ENCODE data around the gene AK6. TPM values are rescaled to one million over a fixed set of nuclear protein-coding genes. Genes with fewer than 3 reads are reported as not detected.

The AK6 gene
- total and polyA plus RNA-seq, 2 donors (not counting 1 experiment from before 2014, with no cell fraction given) = 12.2 to 25.4 TPM

DNA sequence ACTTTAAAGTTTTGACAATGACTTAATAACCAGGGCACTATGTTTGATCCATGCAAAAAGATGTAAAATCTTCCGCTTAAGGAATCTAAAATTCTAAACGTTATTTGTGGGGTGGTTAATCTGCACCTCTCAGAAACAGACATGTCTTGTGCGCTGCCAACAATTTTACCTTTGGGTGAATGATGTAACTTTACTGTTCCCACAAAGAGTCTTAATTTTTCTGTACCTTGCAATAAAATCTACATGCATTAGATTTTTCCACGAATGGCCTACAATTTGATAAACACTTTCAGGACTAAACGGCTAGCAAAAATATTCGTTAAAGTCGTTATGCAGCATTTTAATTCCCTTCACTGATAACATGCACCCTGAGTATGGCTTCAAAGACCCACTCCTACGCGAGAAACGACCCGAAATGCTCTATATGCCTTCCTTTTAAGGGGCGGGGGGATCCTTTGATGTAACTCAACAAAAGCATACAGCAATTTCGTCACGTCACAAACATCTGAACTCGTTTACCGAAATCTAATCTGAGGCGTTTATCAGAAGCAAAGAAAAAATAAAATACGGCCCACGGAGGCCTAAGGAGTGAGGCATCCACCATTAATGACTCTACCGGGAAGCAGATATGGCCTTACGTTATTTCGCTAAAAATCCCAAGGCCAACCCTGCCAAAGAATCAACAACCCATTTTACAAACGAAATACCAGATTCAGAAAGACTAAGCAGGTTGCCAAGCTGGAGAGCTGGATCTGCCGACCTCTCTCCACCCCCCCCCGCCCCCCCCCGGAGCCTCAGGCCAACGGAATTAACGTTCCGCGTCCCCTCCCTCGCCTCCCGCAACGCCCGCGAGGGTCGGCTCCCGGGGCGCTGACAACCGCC lies 621 bp downstream of the AK6 start:
- Histone ChIP-seq H4K20me1 (ENCODE audit: control insufficient read depth, insufficient read depth, low read length, poor library complexity, severe bottlenecking) (peaks cover 3% of the 10 kb centered on the region), H3K4me1 (ENCODE audit: control insufficient read depth in 2 of 2, insufficient read depth in 2 of 2, low read length in 2 of 2) (peaks cover 20 to 25% of the 10 kb centered on the region in 2 donors), H3K9me3 (ENCODE audit: control extremely low read depth in 1 of 3, control insufficient read depth in 2 of 3, insufficient read depth in 1 of 3, low read length in 2 of 3) (no peaks in the 10 kb centered on the region), H3K27me3 (replicated peaks in 1 of 4; ENCODE audit: control extremely low read depth in 1 of 4, control insufficient read depth in 3 of 4, insufficient read depth in 4 of 4, low read length in 3 of 4) (no peaks in the 10 kb centered on the region), H3K27ac (ENCODE audit: low read length in 2 of 2) (peak overlapping the region; percentile 96 to 99), H3K4me3 (ENCODE audit: control extremely low read depth in 1 of 5, extremely low read depth in 1 of 5, insufficient read depth in 1 of 5, low read depth in 2 of 5, low read length in 4 of 5) (peak overlapping the region; percentile 69 to 89 (median 83)), H3K79me2 (ENCODE audit: control insufficient read depth, insufficient read depth, low read length) (peaks cover 66% of the 10 kb centered on the region), H3K4me2 (replicated peaks; ENCODE audit: low read depth, low read length, poor library complexity, severe bottlenecking) (peak overlapping the region; percentile 78), H3K9ac (ENCODE audit: low read length) (peak overlapping the region; percentile 88), H2AFZ (ENCODE audit: insufficient read depth, low read depth, low read length, poor library complexity, severe bottlenecking) (peak overlapping the region; percentile 86), H3K36me3 (replicated peaks in 1 of 2; ENCODE audit: control extremely low read depth in 1 of 2, control insufficient read depth in 1 of 2, extremely low read depth in 1 of 2, insufficient read depth in 2 of 2, low read length in 1 of 2) (peaks cover 3 to 29% of the 10 kb centered on the region in 2 experiments)
- ATAC-seq (ENCODE audit: low read depth) (no peak), DNase-seq (no peak)
- CTCF ChIA-PET = interaction anchor here (1.5 kb wide), 1 partner anchor 275 kb away, joined by 7 read pairs; the partner anchor contains the start of gene SLC30A5
- intact Hi-C loops (cut with micrococcal nuclease) = loop anchor here (1.0 kb wide), 7 partner anchors 36 to 325 kb away; partner anchors contain the start of genes CCDC125, CDK7 and CENPH
- WGBS (ENCODE audit: insufficient coverage) = 1% methylated on average over 29 of the region's 39 CpGs
- H3K4me1 Mint-ChIP-seq = peaks cover 36% of the 10 kb centered on the region
- peak overlapping the region; percentile 96 for H3K4me3 Mint-ChIP-seq
- no peaks in the 10 kb centered on the region for H3K9me3 Mint-ChIP-seq (ENCODE audit: insufficient read depth)
- no peaks in the 10 kb centered on the region for H3K27me3 Mint-ChIP-seq
- POLR2A ChIA-PET = no interaction called here
- no peak for TF ChIP-seq EZH2 (IDR thresholded peaks at IDR 0.05; ENCODE audit: borderline replicate concordance, insufficient read depth, low read depth, low read length, poor library complexity, severe bottlenecking)
- TF ChIP-seq, protein P1, sequence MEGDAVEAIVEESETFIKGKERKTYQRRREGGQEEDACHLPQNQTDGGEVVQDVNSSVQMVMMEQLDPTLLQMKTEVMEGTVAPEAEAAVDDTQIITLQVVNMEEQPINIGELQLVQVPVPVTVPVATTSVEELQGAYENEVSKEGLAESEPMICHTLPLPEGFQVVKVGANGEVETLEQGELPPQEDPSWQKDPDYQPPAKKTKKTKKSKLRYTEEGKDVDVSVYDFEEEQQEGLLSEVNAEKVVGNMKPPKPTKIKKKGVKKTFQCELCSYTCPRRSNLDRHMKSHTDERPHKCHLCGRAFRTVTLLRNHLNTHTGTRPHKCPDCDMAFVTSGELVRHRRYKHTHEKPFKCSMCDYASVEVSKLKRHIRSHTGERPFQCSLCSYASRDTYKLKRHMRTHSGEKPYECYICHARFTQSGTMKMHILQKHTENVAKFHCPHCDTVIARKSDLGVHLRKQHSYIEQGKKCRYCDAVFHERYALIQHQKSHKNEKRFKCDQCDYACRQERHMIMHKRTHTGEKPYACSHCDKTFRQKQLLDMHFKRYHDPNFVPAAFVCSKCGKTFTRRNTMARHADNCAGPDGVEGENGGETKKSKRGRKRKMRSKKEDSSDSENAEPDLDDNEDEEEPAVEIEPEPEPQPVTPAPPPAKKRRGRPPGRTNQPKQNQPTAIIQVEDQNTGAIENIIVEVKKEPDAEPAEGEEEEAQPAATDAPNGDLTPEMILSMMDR (IDR thresholded peaks at IDR 0.05) = no peak
- H3K27ac Mint-ChIP-seq = peak overlapping the region; percentile 96
